ENCODE data around the gene MRPL43.

GRCh38 chr10:100979791-100980272 lies 7.5 kb downstream of the MRPL43 start:
- TF ChIP-seq CTCF (IDR thresholded peaks at IDR 0.05) (no peak), EP300 (IDR thresholded peaks at IDR 0.05) (no peak)

Data from suprapubic skin (tissue), 3 donors.